Left lung (tissue), 10 donors: ENCODE results near the gene MRPL38. TPM values are rescaled to one million over a fixed set of nuclear protein-coding genes. Genes with fewer than 3 reads are reported as not detected.

Source experiments
- ATAC-seq: fragments of 200-7000 bp; cut with Tn5 transposase; one replicate; pipeline ENCODE4 v1.9.1; 2020; ENCODE audit warnings: moderate library complexity
- DNase-seq, 4 donors: peaks; one replicate each; pipeline ENCODE4 v3.0.0-alpha.2; 2013 to 2020
- H3K27ac ChIP-seq, 2 donors: fragments of 200-600 bp; sonication (generic) in 1 of 2; one replicate each; pipeline versions ENCODE4 v1.5.0 to v1.8.0; 2020 to 2021
- H3K27me3 ChIP-seq, 2 donors: fragments of 200-600 bp; sonication (generic) in 1 of 2; one replicate each; pipeline versions ENCODE4 v1.5.0 to v1.8.0; 2020 to 2021
- H3K36me3 ChIP-seq, 2 donors: fragments of 200-600 bp; sonication (generic) in 1 of 2; one replicate each; pipeline versions ENCODE4 v1.5.0 to v1.8.0; 2020 to 2021
- H3K4me1 ChIP-seq, 2 donors: fragments of 200-600 bp; one replicate each; pipeline ENCODE4 v1.8.0; 2021
- H3K4me3 ChIP-seq, 2 donors: fragments of 200-600 bp; sonication (generic) in 1 of 2; one replicate each; pipeline versions ENCODE4 v1.5.0 to v1.8.0; 2020 to 2021; ENCODE audit warnings: mild to moderate bottlenecking in 1 of 2
- H3K9me3 ChIP-seq, 2 donors: fragments of 200-600 bp; sonication (generic) in 1 of 2; one replicate each; pipeline versions ENCODE4 v1.5.0 to v1.8.0; 2020 to 2021
- intact Hi-C, 2 donors: fragments of 100-400 bp; cut with DNase I; formaldehyde crosslinking; loops; one replicate each; pipeline versions ENCODE4 v1.11.2 to v1.14.2; 2022
- polyA plus RNA-seq, 6 donors: library from polyadenylated mRNA; unstranded; fragments of 120-200 nt; gene quantifications; one replicate each; pipeline ENCODE4 v1.2.1, GENCODE V29; 2013; ENCODE audit not compliant: insufficient read length in 6 of 6
- total RNA-seq, 2 donors: library from RNA; stranded (reverse); fragmentation: NEBNext Ultra II Directional; extraction: Animal tissue kit (Norgen Biotek cat#: 25700); gene quantifications; one replicate each; pipeline ENCODE4 v1.2.1, GENCODE V29; 2021
- TF ChIP-seq, protein P1 (sequence below), 2 donors: fragments of 200-600 bp; sonication (generic) in 1 of 2; IDR thresholded peaks; one replicate each; pipeline versions ENCODE4 v1.5.0 to v1.8.0; 2021; ENCODE audit warnings: antibody characterized with exemption in 2 of 2
- donor health status: DM: no; HTN: yes; CAD: no.
- donor health status: DM: no; HTN: no; CAD: no.

Gene MRPL38
- total and polyA plus RNA-seq, 8 donors, result 61.1 to 86.4 (median 77.0) TPM

DNA sequence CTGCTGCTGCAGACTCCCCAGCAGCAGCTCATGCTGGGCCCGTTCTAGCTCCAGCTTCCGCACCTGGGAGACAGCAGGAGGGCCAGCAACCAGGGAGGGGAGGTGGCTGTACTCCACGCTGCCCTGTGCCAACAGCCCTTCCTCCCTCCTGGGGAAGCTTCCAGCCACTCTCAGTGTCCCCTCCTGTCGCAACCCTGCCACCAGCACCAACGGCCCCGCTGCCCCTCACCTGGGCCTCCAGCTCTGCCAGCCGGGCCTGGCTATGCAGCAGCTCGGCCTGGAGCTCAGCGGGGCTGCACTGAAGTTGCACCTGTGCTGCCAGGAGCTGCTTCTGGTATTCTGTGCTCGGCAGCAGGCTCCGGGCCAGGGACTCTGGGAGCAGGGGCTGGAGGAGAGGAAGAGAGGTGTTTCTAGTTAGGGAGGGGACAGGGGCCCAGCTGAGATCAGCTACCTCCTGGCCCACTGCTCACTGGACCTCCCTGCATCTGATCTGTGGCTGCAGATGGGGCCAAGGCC, 15.4 kb upstream of the MRPL38 start:
- peaks cover 0 to 9% of the 10 kb centered on the region in 2 donors for H3K36me3 ChIP-seq
- intact Hi-C loops, result no loop called here
- no peak overlapping the region for H3K27ac ChIP-seq
- ATAC-seq (peak; percentile 12), DNase-seq (peak in 1 of 4 donors; percentile 64)
- H3K4me3 ChIP-seq, result no peak overlapping the region
- no peaks in the 10 kb centered on the region for H3K27me3 ChIP-seq
- no peaks in the 10 kb centered on the region for H3K9me3 ChIP-seq
- no peaks in the 10 kb centered on the region for H3K4me1 ChIP-seq
- TF ChIP-seq, protein P1, sequence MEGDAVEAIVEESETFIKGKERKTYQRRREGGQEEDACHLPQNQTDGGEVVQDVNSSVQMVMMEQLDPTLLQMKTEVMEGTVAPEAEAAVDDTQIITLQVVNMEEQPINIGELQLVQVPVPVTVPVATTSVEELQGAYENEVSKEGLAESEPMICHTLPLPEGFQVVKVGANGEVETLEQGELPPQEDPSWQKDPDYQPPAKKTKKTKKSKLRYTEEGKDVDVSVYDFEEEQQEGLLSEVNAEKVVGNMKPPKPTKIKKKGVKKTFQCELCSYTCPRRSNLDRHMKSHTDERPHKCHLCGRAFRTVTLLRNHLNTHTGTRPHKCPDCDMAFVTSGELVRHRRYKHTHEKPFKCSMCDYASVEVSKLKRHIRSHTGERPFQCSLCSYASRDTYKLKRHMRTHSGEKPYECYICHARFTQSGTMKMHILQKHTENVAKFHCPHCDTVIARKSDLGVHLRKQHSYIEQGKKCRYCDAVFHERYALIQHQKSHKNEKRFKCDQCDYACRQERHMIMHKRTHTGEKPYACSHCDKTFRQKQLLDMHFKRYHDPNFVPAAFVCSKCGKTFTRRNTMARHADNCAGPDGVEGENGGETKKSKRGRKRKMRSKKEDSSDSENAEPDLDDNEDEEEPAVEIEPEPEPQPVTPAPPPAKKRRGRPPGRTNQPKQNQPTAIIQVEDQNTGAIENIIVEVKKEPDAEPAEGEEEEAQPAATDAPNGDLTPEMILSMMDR (IDR thresholded peaks at IDR 0.05), result no peak

DNA sequence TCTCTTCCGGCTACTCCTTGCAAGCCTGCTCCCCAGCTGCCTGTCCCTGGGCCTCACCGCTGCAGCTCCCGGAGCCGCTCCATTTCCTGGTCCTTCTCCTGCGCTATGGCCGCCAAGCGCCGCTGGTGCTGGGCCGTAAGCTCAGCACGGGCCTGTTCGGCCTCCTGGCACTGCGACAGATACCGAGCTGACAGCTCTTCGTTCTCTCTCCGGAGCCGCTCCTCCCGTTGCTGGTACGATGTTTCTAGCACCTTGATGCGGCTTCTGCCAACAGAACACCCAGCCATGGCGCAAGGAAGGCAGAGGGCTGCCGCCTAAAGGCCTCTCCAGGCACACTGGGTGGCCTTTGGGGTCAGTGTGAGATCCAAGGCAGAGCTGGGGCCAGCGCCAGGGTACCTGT, 14.9 kb upstream of the MRPL38 start:
- Histone ChIP-seq H3K27ac (no peak overlapping the region), H3K9me3 (no peaks in the 10 kb centered on the region), H3K4me3 (no peak overlapping the region), H3K27me3 (no peaks in the 10 kb centered on the region), H3K4me1 (no peaks in the 10 kb centered on the region), H3K36me3 (peaks cover 0 to 9% of the 10 kb centered on the region in 2 donors)
- ATAC-seq, result no peak
- TF ChIP-seq, protein P1 (IDR thresholded peaks at IDR 0.05), result no peak
- peak in 1 of 4 donors; percentile 62 for DNase-seq
- intact Hi-C loops, result no loop called here

DNA sequence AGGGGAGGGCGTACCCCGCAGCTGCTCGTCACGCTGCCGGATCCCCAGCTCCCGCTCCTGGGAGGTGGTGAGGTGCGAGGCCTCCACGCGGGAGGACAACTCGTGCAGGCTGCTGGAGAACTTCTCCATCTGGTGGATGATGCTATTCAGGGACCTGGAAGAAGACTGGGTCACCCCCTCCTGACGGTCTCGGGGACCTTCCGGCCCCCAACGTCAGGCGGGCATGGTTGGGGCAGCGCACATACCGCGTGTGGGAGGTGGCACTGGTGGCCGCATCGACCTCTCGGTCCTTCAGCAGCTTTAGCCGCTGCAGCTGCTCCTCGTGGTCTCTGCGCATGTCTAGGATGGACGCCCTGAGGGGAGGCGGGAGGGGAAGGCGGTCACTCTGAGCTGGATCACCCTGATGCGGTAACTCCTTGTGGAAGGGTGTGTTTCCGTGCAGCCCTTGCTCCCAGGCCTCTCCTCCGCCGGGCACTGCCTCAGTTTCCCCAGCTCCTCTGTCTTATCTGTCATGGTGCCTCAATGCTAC, 13.3 kb upstream of the MRPL38 start:
- DNase-seq, result no peak
- Histone ChIP-seq H3K4me1 (no peaks in the 10 kb centered on the region), H3K9me3 (no peaks in the 10 kb centered on the region), H3K27ac (no peak overlapping the region), H3K36me3 (peaks cover 0 to 20% of the 10 kb centered on the region in 2 donors), H3K27me3 (no peaks in the 10 kb centered on the region), H3K4me3 (no peak overlapping the region)
- TF ChIP-seq, protein P1 (IDR thresholded peaks at IDR 0.05), result no peak
- ATAC-seq, result no peak
- intact Hi-C loops, result no loop called here

DNA sequence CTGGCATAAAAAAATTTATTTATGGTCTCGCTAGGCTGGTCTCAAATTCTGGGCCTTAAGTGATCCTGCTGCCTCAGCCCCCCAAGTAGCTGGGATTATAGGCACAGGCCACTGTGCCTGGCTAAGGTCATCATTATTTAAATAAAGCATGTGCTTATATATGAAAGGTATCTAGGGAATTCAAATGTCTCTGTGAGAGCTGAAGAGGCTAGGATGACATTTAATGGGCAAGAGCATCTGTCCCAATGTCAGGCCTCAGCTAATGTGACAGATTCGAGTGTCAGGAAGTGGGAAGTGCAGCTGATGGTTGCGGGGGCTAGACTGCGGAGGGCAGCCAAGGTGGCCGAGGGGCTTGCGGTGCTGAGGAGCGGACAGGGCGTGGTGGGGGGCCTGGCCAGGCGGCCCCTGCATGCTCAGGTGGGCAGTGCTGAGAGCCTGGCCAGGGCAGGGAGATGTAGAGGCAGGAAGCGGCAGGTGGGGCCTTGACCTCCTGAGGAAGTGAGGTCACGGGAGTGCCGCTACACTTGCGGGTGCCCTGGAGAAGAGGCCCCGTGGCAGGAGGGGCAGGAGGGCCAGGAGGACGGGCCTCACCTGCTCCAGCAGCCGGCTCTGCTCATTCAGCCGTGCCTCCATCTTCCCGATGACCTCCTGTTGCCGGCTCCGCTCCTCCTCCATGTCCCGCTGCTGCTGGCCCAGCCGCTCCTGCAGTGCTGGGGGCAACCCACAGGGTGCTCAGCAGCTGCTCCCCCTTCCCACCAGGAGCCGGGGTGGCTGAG, 12.6 kb upstream of the MRPL38 start:
- Histone ChIP-seq H3K4me3 (no peak overlapping the region), H3K9me3 (no peaks in the 10 kb centered on the region), H3K4me1 (no peaks in the 10 kb centered on the region), H3K27ac (no peak overlapping the region), H3K27me3 (no peaks in the 10 kb centered on the region), H3K36me3 (peaks cover 0 to 20% of the 10 kb centered on the region in 2 donors)
- ATAC-seq (no peak), DNase-seq (no peak)
- intact Hi-C loops, result no loop called here
- TF ChIP-seq, protein P1 (IDR thresholded peaks at IDR 0.05), result no peak

DNA sequence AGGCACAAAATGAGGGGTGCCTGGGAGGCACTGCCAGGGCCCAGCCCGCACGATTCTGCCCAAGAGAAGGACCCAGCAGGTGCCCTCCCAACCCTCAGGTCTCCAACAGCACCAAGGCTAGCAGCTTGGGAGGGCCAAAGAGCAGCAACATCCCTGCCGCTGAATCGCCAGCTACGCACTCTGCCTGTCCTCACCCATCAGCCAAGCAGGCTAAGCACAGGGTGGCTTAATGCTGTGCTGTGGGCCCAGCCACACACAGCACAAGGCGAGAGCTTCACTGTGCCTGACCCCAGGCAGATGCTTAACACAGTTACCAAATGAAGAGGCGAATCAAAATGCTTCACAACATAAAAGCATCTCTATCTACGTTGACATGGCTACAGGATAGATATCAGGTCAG, 10.6 kb upstream of the MRPL38 start:
- ATAC-seq, result no peak
- Histone ChIP-seq H3K27ac (no peak overlapping the region), H3K4me3 (no peak overlapping the region), H3K9me3 (no peaks in the 10 kb centered on the region), H3K4me1 (peaks cover 2 to 6% of the 10 kb centered on the region in 2 donors), H3K36me3 (peaks cover 0 to 20% of the 10 kb centered on the region in 2 donors), H3K27me3 (no peaks in the 10 kb centered on the region)
- no peak for DNase-seq
- TF ChIP-seq, protein P1 (IDR thresholded peaks at IDR 0.05), result no peak
- intact Hi-C loops, result no loop called here
